Hepatocyte (in vitro differentiated cells): ENCODE data around the gene IKZF1. TPM values are rescaled to one million over a fixed set of nuclear protein-coding genes. Genes with fewer than 3 reads are reported as not detected.

Experiments
- DNase-seq: peaks from one replicate; pipeline ENCODE4 v3.0.0-alpha.2; 2016; ENCODE audit warnings: low spot score
- H2AFZ ChIP-seq: fragments of 200-600 bp; sonication (generic); 2 replicates; pipeline ENCODE4 v1.6.0; 2016; ENCODE audit warnings: antibody characterized with exemption, mild to moderate bottlenecking
- H3K27ac ChIP-seq: fragments of 200-600 bp; sonication (generic); 2 replicates; pipeline ENCODE4 v1.5.1; 2016; ENCODE audit warnings: mild to moderate bottlenecking
- H3K27me3 ChIP-seq: fragments of 200-600 bp; sonication (generic); 2 replicates; pipeline ENCODE4 v1.6.1; 2016
- H3K36me3 ChIP-seq: fragments of 200-600 bp; sonication (generic); replicated peaks from 2 replicates; pipeline ENCODE4 v1.5.1; 2016; ENCODE audit warnings: low read depth; ENCODE audit not compliant: insufficient read depth
- H3K4me1 ChIP-seq: fragments of 200-600 bp; sonication (generic); 2 replicates; pipeline ENCODE4 v1.5.1; 2016; ENCODE audit warnings: mild to moderate bottlenecking, moderate library complexity; ENCODE audit not compliant: insufficient read depth
- H3K4me2 ChIP-seq: fragments of 200-600 bp; sonication (generic); 2 replicates; pipeline ENCODE4 v1.6.0; 2016
- H3K4me3 ChIP-seq: fragments of 200-600 bp; sonication (generic); 2 replicates; pipeline ENCODE4 v1.5.1; 2016; ENCODE audit warnings: mild to moderate bottlenecking
- H3K79me2 ChIP-seq: fragments of 200-600 bp; sonication (generic); 2 replicates; pipeline ENCODE4 v1.6.0; 2017; ENCODE audit warnings: mild to moderate bottlenecking
- H3K9me2 ChIP-seq: fragments of 200-600 bp; sonication (generic); replicated peaks from 2 replicates; pipeline ENCODE4 v1.6.0; 2017; ENCODE audit warnings: mild to moderate bottlenecking; ENCODE audit not compliant: insufficient read depth
- H3K9me3 ChIP-seq: fragments of 200-600 bp; sonication (generic); 2 replicates; pipeline ENCODE4 v1.5.1; 2016; ENCODE audit warnings: low read depth, mild to moderate bottlenecking
- H4K20me1 ChIP-seq: fragments of 200-600 bp; sonication (generic); 2 replicates; pipeline ENCODE4 v1.6.0; 2016; ENCODE audit warnings: mild to moderate bottlenecking; ENCODE audit not compliant: insufficient read depth, poor library complexity, severe bottlenecking
- CTCF ChIP-seq: fragments of 200-600 bp; sonication (generic); IDR thresholded peaks from 2 replicates; pipeline ENCODE4 v1.5.1; 2016; ENCODE audit warnings: antibody characterized with exemption, mild to moderate bottlenecking; ENCODE audit not compliant: poor library complexity
- EZH2 ChIP-seq: fragments of 200-600 bp; sonication (generic); IDR thresholded peaks from 2 replicates; pipeline ENCODE4 v1.6.1; 2016; ENCODE audit warnings: antibody characterized with exemption, mild to moderate bottlenecking, borderline replicate concordance
- EZH2phosphoT487 ChIP-seq: fragments of 200-600 bp; sonication (generic); IDR thresholded peaks from one replicate; pipeline ENCODE4 v1.6.1; 2018; ENCODE audit warnings: antibody characterized with exemption, mild to moderate bottlenecking, low read depth, moderate library complexity; ENCODE audit not compliant: unreplicated experiment, severe bottlenecking
- WGBS: methylation state at CpG from one replicate; pipeline ENCODE4 v1.1.6; 2016; ENCODE audit warnings: low lambda C conversion rate; ENCODE audit errors: missing lambda C conversion rate; 5-methylcytosine and 5-hydroxymethylcytosine counted together
- polyA plus RNA-seq: library from polyadenylated mRNA; unstranded; fragments of >200 nt; fragmentation: Nextera tagmentation; extraction: Ambion mirVana; gene quantifications from 2 replicates; pipeline ENCODE4 v1.2.1, GENCODE V29; 2016
- total RNA-seq: library from RNA; depleted of rRNA; stranded (reverse); fragments of >200 nt; gene quantifications from 2 replicates; pipeline ENCODE4 v1.2.3, GENCODE V29; 2014

Gene IKZF1
- total and polyA plus RNA-seq, 2 experiments from 2014 or later = 0.16 to 0.47 TPM

- no peaks in the 10 kb centered on the region for H3K4me1 ChIP-seq
- no peaks in the 10 kb centered on the region for H3K9me2 ChIP-seq
- no peaks in the 10 kb centered on the region for H4K20me1 ChIP-seq
- no peak overlapping the region for H3K27ac ChIP-seq
- no peak overlapping the region for H2AFZ ChIP-seq
- no peaks in the 10 kb centered on the region for H3K79me2 ChIP-seq
- H3K4me3 ChIP-seq = no peak overlapping the region
- no peaks in the 10 kb centered on the region for H3K9me3 ChIP-seq
- H3K27me3 ChIP-seq = no peaks in the 10 kb centered on the region
- WGBS = 98% methylated on average over 33 of the region's 41 CpGs
- no peak overlapping the region for H3K4me2 ChIP-seq
- H3K36me3 ChIP-seq = no peaks in the 10 kb centered on the region
- no peak for TF ChIP-seq EZH2
- no peak for TF ChIP-seq CTCF
- TF ChIP-seq EZH2phosphoT487 = no peak
- DNase-seq = no peak
Observed at GRCh38 chr7:50400114-50400513, 95.6 kb downstream of the IKZF1 start.

DNA sequence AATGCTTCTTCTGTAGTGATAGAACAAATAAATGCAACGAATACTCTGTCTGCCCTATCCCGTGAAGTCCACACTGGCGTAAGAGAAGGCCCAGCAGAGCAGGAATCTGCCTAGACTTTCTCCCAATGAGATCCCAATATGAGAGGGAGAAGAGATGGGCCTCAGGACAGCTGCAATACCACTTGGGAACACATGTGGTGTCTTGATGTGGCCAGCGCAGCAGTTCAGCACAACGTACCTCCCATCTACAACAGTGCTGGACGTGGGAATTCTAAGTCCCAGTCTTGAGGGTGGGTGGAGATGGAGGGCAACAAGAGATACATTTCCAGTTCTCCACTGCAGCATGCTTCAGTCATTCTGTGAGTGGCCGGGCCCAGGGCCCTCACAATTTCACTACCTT, 99.9 kb downstream of the IKZF1 start:
- no peak overlapping the region for H3K4me2 ChIP-seq
- WGBS = 79% methylated on average over 7 of the region's 7 CpGs

DNA sequence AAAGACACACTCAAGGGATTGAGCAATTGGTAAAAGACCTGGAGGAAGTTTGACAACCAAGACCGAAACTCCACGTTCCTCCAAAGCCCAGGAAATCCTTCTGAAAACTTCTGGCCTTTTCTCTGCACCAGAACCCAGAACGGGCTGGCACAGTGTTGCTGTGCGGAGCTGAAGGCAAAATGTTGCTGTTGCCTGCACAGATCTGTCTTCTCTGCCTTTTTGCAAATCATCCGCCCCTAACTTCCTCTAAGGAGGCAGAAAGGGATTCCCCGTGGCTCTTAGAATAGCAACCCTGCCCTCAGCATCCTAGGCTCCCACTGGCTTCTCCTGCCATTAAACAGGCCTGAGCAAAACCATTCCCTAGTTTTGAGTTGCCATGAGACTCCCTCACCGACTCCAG, 100.7 kb downstream of the IKZF1 start:
- H3K4me1 ChIP-seq = no peaks in the 10 kb centered on the region
- H3K9me2 ChIP-seq = no peaks in the 10 kb centered on the region
- no peaks in the 10 kb centered on the region for H3K79me2 ChIP-seq
- H3K27ac ChIP-seq = no peak overlapping the region
- TF ChIP-seq CTCF (no peak), EZH2phosphoT487 (no peak), EZH2 (no peak)
- H2AFZ ChIP-seq = no peak overlapping the region
- H3K9me3 ChIP-seq = no peaks in the 10 kb centered on the region
- H3K36me3 ChIP-seq = no peaks in the 10 kb centered on the region
- H3K4me3 ChIP-seq = no peak overlapping the region
- H3K4me2 ChIP-seq = no peak overlapping the region
- no peak for DNase-seq
- 85% methylated on average over 7 of the region's 7 CpGs for WGBS
- H4K20me1 ChIP-seq = no peaks in the 10 kb centered on the region
- peaks cover 11% of the 10 kb centered on the region for H3K27me3 ChIP-seq

More for the DNA sequence above, 99.9 kb downstream of the IKZF1 start:
- H3K79me2 ChIP-seq = no peaks in the 10 kb centered on the region
- TF ChIP-seq EZH2phosphoT487 (no peak), EZH2 (no peak), CTCF (no peak)
- H3K4me3 ChIP-seq = no peak overlapping the region
- peaks cover 11% of the 10 kb centered on the region for H3K27me3 ChIP-seq
- no peaks in the 10 kb centered on the region for H3K9me2 ChIP-seq
- no peaks in the 10 kb centered on the region for H3K9me3 ChIP-seq
- no peaks in the 10 kb centered on the region for H3K36me3 ChIP-seq
- no peaks in the 10 kb centered on the region for H4K20me1 ChIP-seq
- no peak for DNase-seq
- no peak overlapping the region for H3K27ac ChIP-seq
- no peak overlapping the region for H2AFZ ChIP-seq
- H3K4me1 ChIP-seq = no peaks in the 10 kb centered on the region

DNA sequence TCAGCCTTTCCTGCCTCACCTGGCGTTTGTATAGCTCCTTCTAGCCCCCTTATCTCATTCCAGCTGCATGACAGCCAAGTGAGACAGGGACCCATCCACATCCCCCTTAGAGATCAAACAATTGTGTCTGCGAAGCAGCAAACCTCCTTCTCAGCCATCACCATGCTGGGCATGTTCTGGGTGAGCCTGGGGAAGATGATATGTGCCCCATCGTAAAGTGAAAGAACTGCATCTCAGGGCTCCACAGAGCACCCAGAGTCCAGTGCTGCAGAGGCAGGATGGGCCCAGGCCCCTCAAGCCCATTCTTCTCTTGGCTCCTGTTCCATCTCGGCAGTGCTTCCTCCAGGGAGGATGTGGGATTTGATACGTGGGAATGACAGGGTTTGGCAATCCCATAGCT, 102.4 kb downstream of the IKZF1 start:
- H3K4me2 ChIP-seq = no peak overlapping the region
- no peaks in the 10 kb centered on the region for H3K9me3 ChIP-seq
- no peak overlapping the region for H3K27ac ChIP-seq
- no peaks in the 10 kb centered on the region for H4K20me1 ChIP-seq
- H2AFZ ChIP-seq = no peak overlapping the region
- DNase-seq = no peak
- H3K79me2 ChIP-seq = no peaks in the 10 kb centered on the region
- no peaks in the 10 kb centered on the region for H3K9me2 ChIP-seq
- H3K27me3 ChIP-seq = peaks cover 11% of the 10 kb centered on the region
- H3K4me1 ChIP-seq = no peaks in the 10 kb centered on the region
- 76% methylated on average over 5 of the region's 5 CpGs for WGBS
- H3K4me3 ChIP-seq = no peak overlapping the region
- H3K36me3 ChIP-seq = no peaks in the 10 kb centered on the region
- no peak for TF ChIP-seq CTCF
- TF ChIP-seq EZH2 = no peak
- no peak for TF ChIP-seq EZH2phosphoT487
